H1 (cell line): ENCODE data around the gene MYL7. TPM values are rescaled to one million over a fixed set of nuclear protein-coding genes. Genes with fewer than 3 reads are reported as not detected.
A peak's percentile ranks its signal among the peaks of the same experiment; 100 is the strongest.

Experiments
- ASH2L ChIP-seq: fragments of 200-600, 300-600 bp; sonication (generic); IDR thresholded peaks from one replicate; pipeline ENCODE4 v1.7.1; 2017; ENCODE audit warnings: low read length
- BACH1 ChIP-seq: IDR thresholded peaks from 2 replicates; pipeline ENCODE4 v1.6.1; 2012; ENCODE audit warnings: low read length, improper control_type of control experiment
- BRCA1 ChIP-seq: IDR thresholded peaks from 2 replicates; pipeline ENCODE4 v1.6.1; 2012; ENCODE audit warnings: low read depth, low read length, improper control_type of control experiment
- CBX5 ChIP-seq: fragments of 300-800, 300-1000 bp; sonication (generic); IDR thresholded peaks from 2 replicates; pipeline ENCODE4 v1.7.1; 2016; ENCODE audit warnings: antibody characterized with exemption, low read length, low read depth
- CBX8 ChIP-seq: fragments of 300-800, 300-1000 bp; sonication (generic); IDR thresholded peaks from 2 replicates; pipeline ENCODE4 v1.7.1; 2016; ENCODE audit warnings: low read depth, low read length, borderline replicate concordance
- CEBPB ChIP-seq: IDR thresholded peaks from 2 replicates; pipeline ENCODE4 v1.6.1; 2012; ENCODE audit warnings: low read depth, low read length
- CHD2 ChIP-seq: IDR thresholded peaks from 2 replicates; pipeline ENCODE4 v1.6.1; 2012; ENCODE audit warnings: low read length, improper control_type of control experiment
- CREB1 ChIP-seq: IDR thresholded peaks from 2 replicates; pipeline ENCODE4 v1.6.1; 2012; ENCODE audit warnings: inconsistent platforms
- EP300 ChIP-seq, 2 experiments: IDR thresholded peaks; 1 replicate in 1 of 2; 2 replicates in 1 of 2; pipeline ENCODE4 v1.6.1; 2011 to 2012; ENCODE audit warnings: low read depth in 2 of 2, low read length in 2 of 2, mild to moderate bottlenecking in 2 of 2, borderline replicate concordance in 1 of 2, inconsistent platforms in 1 of 2, moderate library complexity in 1 of 2
- GABPA ChIP-seq: IDR thresholded peaks from 2 replicates; pipeline ENCODE4 v1.6.1; 2011; ENCODE audit warnings: mild to moderate bottlenecking, low read length, moderate library complexity, borderline replicate concordance; ENCODE audit not compliant: insufficient read depth
- GTF2F1 ChIP-seq: IDR thresholded peaks from 2 replicates; pipeline ENCODE4 v1.6.1; 2012; ENCODE audit warnings: low read depth, low read length, improper control_type of control experiment, borderline replicate concordance
- HDAC2 ChIP-seq, 2 experiments: fragments of 300-600 bp in 1 of 2; sonication (generic) in 1 of 2; IDR thresholded peaks; 2 replicates each; pipeline ENCODE4 v1.6.1; 2011 to 2012; ENCODE audit warnings: low read depth in 2 of 2, low read length in 2 of 2, mild to moderate bottlenecking in 2 of 2, moderate library complexity in 2 of 2, borderline replicate concordance in 1 of 2, inconsistent platforms in 1 of 2
- JUND ChIP-seq: IDR thresholded peaks from 2 replicates; pipeline ENCODE4 v1.6.1; 2011; ENCODE audit warnings: mild to moderate bottlenecking, improper control_type of control experiment, low read length
- KDM5A ChIP-seq: fragments of 200-600 bp; IDR thresholded peaks from 2 replicates; pipeline ENCODE4 v1.7.1; 2012; ENCODE audit warnings: mild to moderate bottlenecking, low read length, inconsistent platforms, mixed read lengths
- PHF8 ChIP-seq: fragments of 200-600 bp; sonication (generic); conservative IDR thresholded peaks from 2 replicates; pipeline ENCODE4 v1.7.1; 2012; ENCODE audit warnings: low read depth, mild to moderate bottlenecking, inconsistent platforms, low read length, moderate library complexity
- POLR2A ChIP-seq, 2 experiments: IDR thresholded peaks; 1 replicate in 1 of 2; 2 replicates in 1 of 2; pipeline ENCODE4 v1.6.1; 2011; ENCODE audit warnings: low read depth in 2 of 2, low read length in 2 of 2, mild to moderate bottlenecking in 2 of 2; ENCODE audit errors: control extremely low read depth in 1 of 2
- RXRA ChIP-seq: IDR thresholded peaks from 2 replicates; pipeline ENCODE4 v1.6.1; 2011; ENCODE audit warnings: low read depth, mild to moderate bottlenecking, low read length, moderate library complexity; ENCODE audit not compliant: insufficient read depth
- SIN3A ChIP-seq, 2 experiments: IDR thresholded peaks in 1 of 2; conservative IDR thresholded peaks in 1 of 2; 2 replicates each; pipeline ENCODE4 v1.6.1; 2011 to 2012; ENCODE audit warnings: low read length in 2 of 2, improper control_type of control experiment in 1 of 2, low read depth in 1 of 2, mild to moderate bottlenecking in 1 of 2
- SP1 ChIP-seq: IDR thresholded peaks from 2 replicates; pipeline ENCODE4 v1.6.1; 2011; ENCODE audit warnings: low read depth, low read length
- SP4 ChIP-seq: IDR thresholded peaks from 2 replicates; pipeline ENCODE4 v1.6.1; 2012; ENCODE audit warnings: low read length, inconsistent platforms
- TBP ChIP-seq: IDR thresholded peaks from 2 replicates; pipeline ENCODE4 v1.6.1; 2011; ENCODE audit warnings: low read depth, low read length, improper control_type of control experiment
- YY1 ChIP-seq: IDR thresholded peaks from 2 replicates; pipeline ENCODE4 v1.6.1; 2011; ENCODE audit warnings: low read depth, mild to moderate bottlenecking, low read length
- ZNF274 ChIP-seq: IDR thresholded peaks from 2 replicates; pipeline ENCODE4 v1.7.0; 2012; ENCODE audit warnings: low read length, borderline replicate concordance; ENCODE audit errors: extremely low read depth
- polyA plus RNA-seq, 7 experiments: library from polyadenylated mRNA; depleted of rRNA in 3 of 7; stranded (reverse) in 5 of 7; unstranded in 2 of 7; fragments of >200 nt in 5 of 7; fragments of 200-250 nt in 2 of 7; gene quantifications; 1 replicate in 5 of 7; 2 replicates in 1 of 7; 4 replicates in 1 of 7; pipeline versions ENCODE4 v1.2.1 to v1.2.3, GENCODE V29; 2011 to 2013; ENCODE audit warnings: missing spikeins in 2 of 7, mixed read lengths in 2 of 7
- total RNA-seq: library from RNA; stranded (reverse); fragmentation: NEBNext Ultra II Directional; extraction: Animal tissue kit (Norgen Biotek cat#: 25700); gene quantifications from 2 replicates; pipeline ENCODE4 v1.2.1, GENCODE V29; 2021
- TF ChIP-seq, protein P1 (sequence below): IDR thresholded peaks from 2 replicates; pipeline ENCODE4 v1.6.1; 2012; ENCODE audit warnings: inconsistent platforms

The MYL7 gene
- total and polyA plus RNA-seq, 2 of the 8 experiments (the other 6 are each of a cell fraction or from before 2014, with no cell fraction given) = 3.3 to 3.4 TPM

- TF ChIP-seq HDAC2 (IDR thresholded peaks at IDR 0.05; ENCODE audit: borderline replicate concordance in 1 of 2, low read depth in 2 of 2, low read length in 2 of 2) (peak in 1 of 2 experiments; percentile 86; a peak in 1 of 4 replicates), POLR2A (IDR thresholded peaks at IDR 0.05; ENCODE audit: control extremely low read depth in 1 of 2, low read depth in 2 of 2, low read length in 2 of 2) (peak in 1 of 2 experiments; percentile 71; a peak in 2 of 3 replicates), SP1 (peak; percentile 76; the same call in 1 of the 2 replicates), CBX8 (no peak), RXRA (no peak), CEBPB (no peak), GABPA (no peak), BACH1 (peak; percentile 52; the same call in 1 of the 2 replicates), SP4 (peak; percentile 89; the same call in 1 of the 2 replicates), CBX5 (no peak), CHD2 (0 out of 2 replicates have a peak, but pooled peaks have one; percentile 17), KDM5A (no peak), PHF8 (peak; percentile 87), GTF2F1 (no peak), YY1 (peak; percentile 76), ASH2L (peak; percentile 64), JUND (no peak), EP300 (IDR thresholded peaks at IDR 0.05; ENCODE audit: borderline replicate concordance in 1 of 2, low read depth in 2 of 2, low read length in 2 of 2) (no peak), CREB1 (peak; percentile 88), BRCA1 (no peak), SIN3A (conservative IDR thresholded peaks at IDR 0.05 in 1 of 2, IDR thresholded peaks at IDR 0.05 in 1 of 2; ENCODE audit: low read depth in 1 of 2, low read length in 2 of 2) (peak in 1 of 2 experiments; percentile 52; a peak in 2 of 4 replicates), TBP (peak; percentile 49; the same call in 1 of the 2 replicates), ZNF274 (no peak)
- TF ChIP-seq, protein P1, sequence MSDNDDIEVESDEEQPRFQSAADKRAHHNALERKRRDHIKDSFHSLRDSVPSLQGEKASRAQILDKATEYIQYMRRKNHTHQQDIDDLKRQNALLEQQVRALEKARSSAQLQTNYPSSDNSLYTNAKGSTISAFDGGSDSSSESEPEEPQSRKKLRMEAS = peak; percentile 81
Measured at GRCh38 chr7:44123190-44124003, 17.7 kb downstream of the MYL7 start, which contains the start of gene POLD2 (continued).
